PFSK-1 (cell line): ENCODE measurements around the gene ADAM20.

Experiments used
- FOXP2 ChIP-seq: optimal IDR thresholded peaks from 2 replicates; pipeline ENCODE3; 2011; ENCODE audit warnings: borderline replicate concordance, control low read depth, inconsistent platforms; ENCODE audit not compliant: insufficient read depth; ENCODE audit errors: extremely low read length, extremely low read depth
- POLR2AphosphoS5 ChIP-seq: IDR thresholded peaks from 2 replicates; pipeline ENCODE4 v1.6.1; 2012; ENCODE audit warnings: low read depth, mild to moderate bottlenecking, control low read depth, low read length, moderate library complexity
- REST ChIP-seq, 2 experiments: IDR thresholded peaks; 2 replicates each; pipeline versions ENCODE4 v1.6.1 to v1.8.0; 2011 to 2012; ENCODE audit warnings: low read depth in 2 of 2, low read length in 2 of 2, control low read depth in 1 of 2, inconsistent platforms in 1 of 2, mild to moderate bottlenecking in 1 of 2, moderate library complexity in 1 of 2; ENCODE audit not compliant: insufficient read depth in 1 of 2
- SIN3A ChIP-seq: IDR thresholded peaks from 2 replicates; pipeline ENCODE4 v1.6.1; 2012; ENCODE audit warnings: mild to moderate bottlenecking, low read length, moderate library complexity, borderline replicate concordance; ENCODE audit not compliant: insufficient read depth

GRCh38 chr14:70534904-70535303 lies at the start of gene ADAM20:
- TF ChIP-seq SIN3A (no peak), REST (IDR thresholded peaks at IDR 0.05; ENCODE audit: insufficient read depth in 1 of 2, low read depth in 2 of 2, low read length in 2 of 2) (no peak), POLR2AphosphoS5 (no peak), FOXP2 (no peak)
